GM19328 (cell line): ENCODE data around the gene VENTX.

ENCODE experiments used
- ATAC-seq: cut with Tn5 transposase; IDR thresholded peaks from one replicate; pipeline ENCODE4 v1.9.1; 2021; ENCODE audit warnings: mild to moderate bottlenecking, moderate library complexity; ENCODE audit not compliant: unreplicated experiment

VENTX gene

GRCh38 chr10:133201948-133202725 is 35.5 kb upstream of the VENTX start:
- no peak for ATAC-seq

GRCh38 chr10:133202778-133203651 is 34.6 kb upstream of the VENTX start:
- no peak for ATAC-seq

GRCh38 chr10:133203652-133204195 is 33.9 kb upstream of the VENTX start:
- ATAC-seq = no peak

- ATAC-seq = no peak
Observed at GRCh38 chr10:133204226-133205015, 33.2 kb upstream of the VENTX start.

GRCh38 chr10:133205146-133205545 is 32.5 kb upstream of the VENTX start:
- no peak for ATAC-seq

- ATAC-seq = no peak
Observed at GRCh38 chr10:133206356-133207040, 31.2 kb upstream of the VENTX start.

GRCh38 chr10:133207041-133207600 is 30.5 kb upstream of the VENTX start:
- ATAC-seq = no peak

GRCh38 chr10:133207627-133208026 is 30.0 kb upstream of the VENTX start:
- ATAC-seq = no peak

GRCh38 chr10:133208466-133208865 is 29.2 kb upstream of the VENTX start:
- no peak for ATAC-seq

GRCh38 chr10:133209117-133209516 is 28.5 kb upstream of the VENTX start:
- ATAC-seq = no peak

GRCh38 chr10:133209641-133210040 is 28.0 kb upstream of the VENTX start:
- no peak for ATAC-seq

- ATAC-seq = no peak
Observed at GRCh38 chr10:133210398-133211140, 27.1 kb upstream of the VENTX start.

GRCh38 chr10:133211141-133211830 is 26.4 kb upstream of the VENTX start:
- ATAC-seq = no peak

GRCh38 chr10:133211959-133212852 is 25.4 kb upstream of the VENTX start:
- ATAC-seq = no peak

- ATAC-seq = no peak
Observed at GRCh38 chr10:133212853-133213494, 24.7 kb upstream of the VENTX start.

- ATAC-seq = no peak
Observed at GRCh38 chr10:133213641-133214467, 23.8 kb upstream of the VENTX start.
